Measurements from ENCODE around the gene OR2W1. TPM values are rescaled to one million over a fixed set of nuclear protein-coding genes. Genes with fewer than 3 reads are reported as not detected.

Gene OR2W1, protein sequence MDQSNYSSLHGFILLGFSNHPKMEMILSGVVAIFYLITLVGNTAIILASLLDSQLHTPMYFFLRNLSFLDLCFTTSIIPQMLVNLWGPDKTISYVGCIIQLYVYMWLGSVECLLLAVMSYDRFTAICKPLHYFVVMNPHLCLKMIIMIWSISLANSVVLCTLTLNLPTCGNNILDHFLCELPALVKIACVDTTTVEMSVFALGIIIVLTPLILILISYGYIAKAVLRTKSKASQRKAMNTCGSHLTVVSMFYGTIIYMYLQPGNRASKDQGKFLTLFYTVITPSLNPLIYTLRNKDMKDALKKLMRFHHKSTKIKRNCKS
- total RNA-seq = not detected

DNA sequence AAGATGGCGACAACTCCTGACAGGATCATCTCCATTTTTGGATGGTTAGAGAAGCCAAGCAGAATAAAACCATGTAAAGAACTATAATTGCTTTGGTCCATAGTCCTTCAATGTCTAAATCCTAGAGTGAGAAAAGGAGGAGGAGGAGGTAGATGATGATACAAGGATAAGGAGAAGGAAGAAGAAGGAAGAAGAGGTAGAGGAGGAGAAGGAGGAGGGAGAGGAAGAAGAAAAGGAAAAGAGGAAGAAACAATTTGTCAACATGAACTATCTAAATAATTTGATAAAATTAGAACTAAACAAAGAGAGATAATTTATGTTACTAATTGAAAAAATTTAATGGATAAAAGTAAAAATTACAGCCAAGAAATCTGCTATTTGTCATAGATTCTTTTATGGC, at the start of gene OR2W1:
Gene OR2W1, minus strand, starts transcription at position 101 of the 400 bp plus-strand sequence. Its CDS starts 0 bp downstream, at position 101.

DNA sequence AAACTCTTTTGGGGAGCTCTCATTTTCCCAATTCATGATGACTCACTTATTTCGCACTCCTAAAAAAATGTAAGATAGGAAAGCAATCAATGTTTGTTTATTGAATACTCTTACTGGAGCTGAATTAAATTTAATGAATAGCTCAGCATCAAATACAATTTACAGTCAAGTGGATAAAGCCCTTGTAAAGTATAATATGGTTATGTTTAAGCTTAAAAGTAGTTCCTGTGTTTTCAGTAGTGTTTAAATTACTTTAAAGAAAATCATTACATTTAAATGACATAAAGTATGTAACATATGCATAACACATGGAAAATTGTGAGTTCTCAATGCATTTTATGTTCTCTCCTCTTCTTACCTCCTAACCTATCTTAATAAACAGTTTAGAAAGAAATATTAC, 42.2 kb upstream of the OR2W1 start, which contains the start of gene OR2B3:
Gene OR2B3, minus strand, starts transcription at position 101 of the 400 bp plus-strand sequence. Its CDS starts 65 bp downstream, at position 36.

DNA sequence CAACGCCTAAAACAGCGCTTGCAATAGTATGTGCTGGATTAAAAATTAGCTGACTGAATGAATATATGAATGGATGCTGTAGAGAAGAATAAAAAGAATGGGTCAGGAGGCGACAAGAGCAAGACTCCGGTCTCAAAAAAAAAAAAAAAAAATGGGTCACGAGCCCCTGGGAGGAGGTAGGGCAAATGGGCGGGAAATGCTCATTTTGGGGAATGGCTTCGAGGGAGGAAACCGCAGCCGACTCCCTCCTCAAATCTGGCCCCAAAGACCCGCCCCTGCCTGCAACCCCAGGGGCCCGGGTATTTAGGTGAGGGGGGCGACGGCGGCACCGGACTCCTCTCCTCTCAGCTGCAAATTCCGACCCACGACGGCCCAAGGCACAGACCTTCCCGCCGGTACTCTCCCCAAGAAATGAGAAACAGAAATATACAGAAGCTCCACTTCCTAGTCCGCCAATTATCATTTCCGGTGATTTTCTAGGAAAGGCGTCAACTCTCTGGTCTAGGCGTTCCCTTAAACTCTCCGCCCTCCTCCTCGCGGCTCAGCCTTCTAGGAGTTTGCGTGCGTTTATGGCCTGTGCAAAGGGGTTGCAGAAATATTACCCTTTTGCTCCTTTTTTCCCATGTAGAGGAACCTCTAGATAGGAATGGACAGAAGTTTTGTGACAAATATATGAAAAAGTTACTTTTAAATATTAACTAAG, 39.6 kb downstream of the OR2W1 start, which contains the start of gene ZNF311:
Gene ZNF311, minus strand, starts transcription at position 133 of the 703 bp plus-strand sequence. CDS start 1,361 bp downstream, outside the sequence.

Other genes starting within 250 kb of the OR2W1 start
- gene TRIM27, start 121.2 kb downstream of the OR2W1 start, total RNA-seq = 66.6 TPM
- 2.6 TPM for gene ZNF311, start 39.9 kb downstream of the OR2W1 start, total RNA-seq
- not detected for gene OR2B3, start 42.1 kb upstream of the OR2W1 start, total RNA-seq
- not detected for gene OR2J1, start 54.3 kb upstream of the OR2W1 start, total RNA-seq
- not detected for gene OR2J3, start 62.9 kb upstream of the OR2W1 start, total RNA-seq
- 0.12 TPM for gene OR2J2, start 125.7 kb upstream of the OR2W1 start, total RNA-seq